Upper lobe of right lung (tissue), 1 donor: Measurements from ENCODE around the gene KLF13. TPM values are rescaled to one million over a fixed set of nuclear protein-coding genes. Genes with fewer than 3 reads are reported as not detected.

Experiments used
- ATAC-seq: fragments of 200-7000 bp; cut with Tn5 transposase; one replicate; pipeline ENCODE4 v1.9.1; 2020; ENCODE audit warnings: mild to moderate bottlenecking, moderate library complexity
- DNase-seq: peaks from one replicate; pipeline ENCODE4 v3.0.0-alpha.2; 2020
- H3K27ac ChIP-seq: fragments of 200-600 bp; one replicate; pipeline ENCODE4 v1.8.0; 2022
- H3K27me3 ChIP-seq: fragments of 200-600 bp; one replicate; pipeline ENCODE4 v1.8.0; 2022; ENCODE audit warnings: mild to moderate bottlenecking
- H3K36me3 ChIP-seq: fragments of 200-600 bp; one replicate; pipeline ENCODE4 v1.8.0; 2022
- H3K4me1 ChIP-seq: fragments of 200-600 bp; one replicate; pipeline ENCODE4 v1.8.0; 2022
- H3K4me3 ChIP-seq: fragments of 200-600 bp; one replicate; pipeline ENCODE4 v1.8.0; 2022; ENCODE audit warnings: mild to moderate bottlenecking
- H3K9me3 ChIP-seq: fragments of 200-600 bp; one replicate; pipeline ENCODE4 v1.8.0; 2022
- CTCF ChIP-seq: fragments of 200-600 bp; IDR thresholded peaks from one replicate; pipeline ENCODE4 v1.8.0; 2022; ENCODE audit warnings: antibody characterized with exemption
- intact Hi-C: fragments of 100-400 bp; cut with DNase I; formaldehyde crosslinking; loops from one replicate; pipeline ENCODE4 v1.11.0; 2022
- total RNA-seq: library from RNA; stranded (reverse); fragmentation: NEBNext Ultra II Directional; extraction: Animal tissue kit (Norgen Biotek cat#: 25700); gene quantifications from one replicate; pipeline ENCODE4 v1.2.1, GENCODE V29; 2021
- donor health status: DM: no; HTN: yes; CAD: no; lungs with severe emphysema.

Gene KLF13
- total RNA-seq, 1 donor from 2014 or later, result 176 TPM

GRCh38 chr15:31384568-31384967 lies 57.9 kb downstream of the KLF13 start:
- no peaks in the 10 kb centered on the region for H3K9me3 ChIP-seq
- ATAC-seq (no peak), DNase-seq (no peak)
- peaks cover 10% of the 10 kb centered on the region for H3K4me1 ChIP-seq
- H3K27ac ChIP-seq, result no peak overlapping the region
- H3K27me3 ChIP-seq, result no peaks in the 10 kb centered on the region
- H3K4me3 ChIP-seq, result no peak overlapping the region
- no peak for TF ChIP-seq CTCF
- intact Hi-C loops, result no loop called here
- peaks cover 7% of the 10 kb centered on the region for H3K36me3 ChIP-seq

DNA sequence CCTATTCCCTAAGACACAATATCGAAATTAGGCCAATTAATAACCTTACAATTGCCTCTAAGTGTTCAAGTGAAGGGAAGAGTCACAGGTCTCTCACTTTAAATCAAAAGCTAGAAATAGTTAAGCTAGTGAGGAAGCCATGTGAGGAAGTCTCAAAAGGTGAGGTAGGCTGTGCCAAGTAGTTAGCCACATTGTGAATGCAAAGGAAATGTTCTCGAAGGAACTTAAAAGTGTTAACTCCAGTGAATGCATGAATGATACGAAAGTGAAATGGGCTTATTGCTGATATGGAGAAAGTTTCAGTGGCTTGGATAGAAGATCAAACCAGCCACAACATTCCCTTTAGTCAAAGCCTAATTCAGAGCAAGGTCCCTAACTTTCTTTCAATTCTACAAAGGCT lies 59.1 kb downstream of the KLF13 start:
- peaks cover 10% of the 10 kb centered on the region for H3K4me1 ChIP-seq
- ATAC-seq (no peak), DNase-seq (no peak)
- H3K9me3 ChIP-seq, result no peaks in the 10 kb centered on the region
- H3K27me3 ChIP-seq, result no peaks in the 10 kb centered on the region
- TF ChIP-seq CTCF, result no peak
- no peak overlapping the region for H3K4me3 ChIP-seq
- H3K27ac ChIP-seq, result no peak overlapping the region
- intact Hi-C loops, result no loop called here
- H3K36me3 ChIP-seq, result peaks cover 5% of the 10 kb centered on the region

GRCh38 chr15:31387092-31387478 lies 60.5 kb downstream of the KLF13 start:
- Histone ChIP-seq H3K27ac (no peak overlapping the region), H3K4me1 (peaks cover 10% of the 10 kb centered on the region), H3K4me3 (no peak overlapping the region), H3K36me3 (peaks cover under 1% of the 10 kb centered on the region), H3K9me3 (no peaks in the 10 kb centered on the region), H3K27me3 (no peaks in the 10 kb centered on the region)
- DNase-seq, result no peak
- no peak for TF ChIP-seq CTCF
- no peak for ATAC-seq
- intact Hi-C loops, result no loop called here

DNA sequence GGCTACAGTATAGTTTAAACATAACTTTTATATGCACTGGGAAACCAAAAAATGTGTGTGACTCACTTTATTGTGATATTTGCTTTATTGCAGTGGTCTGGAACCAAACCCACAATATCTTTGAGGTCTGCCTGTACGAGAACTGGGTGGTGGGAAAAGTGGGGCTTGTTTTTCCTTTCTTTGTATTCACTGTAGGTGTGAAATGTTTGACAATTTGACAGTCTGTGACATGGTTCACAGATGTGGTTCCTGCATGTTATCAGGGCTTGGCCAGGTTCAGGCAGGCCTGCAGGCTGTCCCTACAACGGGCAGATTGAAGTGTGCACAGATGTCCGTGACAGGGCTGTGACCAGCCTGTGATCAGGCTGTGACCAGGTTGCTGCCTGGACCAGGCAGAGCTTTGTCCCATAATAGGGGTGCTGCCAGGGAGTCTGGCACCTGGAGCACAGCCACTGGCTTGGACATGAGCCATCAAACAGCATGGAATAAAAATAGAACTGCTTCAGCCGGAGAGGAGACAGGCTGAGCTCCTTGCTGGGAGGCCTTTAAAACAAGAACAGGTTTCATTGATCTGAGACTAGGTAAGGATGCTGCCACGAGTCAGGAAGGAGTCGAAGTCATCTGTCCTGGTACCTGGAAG lies 61.0 kb downstream of the KLF13 start:
- DNase-seq (no peak), ATAC-seq (peak; percentile 45)
- no peak for TF ChIP-seq CTCF
- peak overlapping the region; percentile 66 for H3K27ac ChIP-seq
- no peak overlapping the region for H3K4me3 ChIP-seq
- intact Hi-C loops, result no loop called here
- H3K27me3 ChIP-seq, result no peaks in the 10 kb centered on the region
- peaks cover 10% of the 10 kb centered on the region for H3K4me1 ChIP-seq
- H3K36me3 ChIP-seq, result no peaks in the 10 kb centered on the region
- no peaks in the 10 kb centered on the region for H3K9me3 ChIP-seq

DNA sequence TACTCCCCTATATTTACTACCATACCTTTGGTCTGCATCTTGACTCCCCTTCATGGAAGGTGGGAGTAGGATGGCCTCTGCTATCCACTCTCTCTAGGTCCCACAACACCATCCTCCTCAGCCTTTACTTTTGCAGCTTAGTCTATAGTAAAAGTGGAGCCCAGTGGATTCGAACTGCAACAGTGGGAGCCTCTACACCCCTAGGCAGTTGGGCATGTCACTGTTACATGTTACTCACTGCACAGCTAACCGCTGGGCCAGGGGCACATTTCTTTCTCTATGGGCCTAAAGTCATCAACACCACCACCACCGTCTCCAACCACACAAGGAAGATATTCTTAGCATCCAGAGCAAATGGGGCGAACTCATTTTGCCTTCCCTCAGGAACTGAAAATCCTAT lies 62.9 kb downstream of the KLF13 start:
- H3K4me1 ChIP-seq, result peaks cover 15% of the 10 kb centered on the region
- intact Hi-C loops, result no loop called here
- no peak overlapping the region for H3K27ac ChIP-seq
- H3K36me3 ChIP-seq, result no peaks in the 10 kb centered on the region
- no peak for ATAC-seq
- no peak for TF ChIP-seq CTCF
- H3K9me3 ChIP-seq, result no peaks in the 10 kb centered on the region
- DNase-seq, result no peak
- no peak overlapping the region for H3K4me3 ChIP-seq
- H3K27me3 ChIP-seq, result no peaks in the 10 kb centered on the region

DNA sequence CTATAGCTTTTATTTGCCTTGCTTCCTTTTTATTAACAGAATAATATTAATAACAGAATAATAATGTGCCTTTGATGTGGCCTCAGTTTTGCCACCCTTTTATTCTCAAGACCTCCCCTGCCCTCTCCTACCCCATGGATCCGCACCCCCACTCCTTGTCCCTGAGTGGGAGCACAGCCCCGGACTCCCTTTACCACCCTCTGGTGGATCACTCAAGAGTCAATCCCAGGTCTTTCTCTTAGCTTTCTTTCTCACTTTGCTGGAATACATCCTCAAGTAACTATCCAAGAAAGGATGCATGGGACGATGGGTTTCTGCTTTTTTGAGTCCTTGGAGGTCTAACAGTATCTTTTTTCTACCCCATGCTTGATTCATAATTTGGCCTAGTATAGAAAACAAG lies 63.4 kb downstream of the KLF13 start:
- intact Hi-C loops, result no loop called here
- Histone ChIP-seq H3K4me1 (peaks cover 15% of the 10 kb centered on the region), H3K27me3 (no peaks in the 10 kb centered on the region), H3K36me3 (no peaks in the 10 kb centered on the region), H3K9me3 (no peaks in the 10 kb centered on the region), H3K4me3 (no peak overlapping the region), H3K27ac (no peak overlapping the region)
- TF ChIP-seq CTCF, result no peak
- ATAC-seq (no peak), DNase-seq (no peak)
